NB4 (cell line): ENCODE data around the gene VAV3.
A peak's percentile ranks its signal among the peaks of the same experiment; 100 is the strongest.

Experiments used
- DNase-seq: peaks from one replicate; pipeline ENCODE4 v3.0.0; 2010; ENCODE audit warnings: low read depth
- H3K4me3 ChIP-seq: one replicate; pipeline ENCODE4 v1.5.1; 2011; ENCODE audit warnings: mild to moderate bottlenecking, low read depth, low read length, moderate library complexity
- MYC ChIP-seq: IDR thresholded peaks from 2 replicates; pipeline ENCODE4 v1.6.1; 2011; ENCODE audit warnings: low read depth, low read length
- POLR2A ChIP-seq: IDR thresholded peaks from 2 replicates; pipeline ENCODE4 v1.6.1; 2011; ENCODE audit warnings: mild to moderate bottlenecking; ENCODE audit not compliant: insufficient read length; ENCODE audit errors: extremely low read depth
- TF ChIP-seq, protein P1 (sequence below): IDR thresholded peaks from one replicate; pipeline ENCODE4 v1.5.1; 2012; ENCODE audit warnings: low read depth, low read length
- TF ChIP-seq, protein P2 (sequence below): IDR thresholded peaks from 2 replicates; pipeline ENCODE4 v1.6.1; 2011; ENCODE audit warnings: low read depth, low read length

Gene VAV3

DNA sequence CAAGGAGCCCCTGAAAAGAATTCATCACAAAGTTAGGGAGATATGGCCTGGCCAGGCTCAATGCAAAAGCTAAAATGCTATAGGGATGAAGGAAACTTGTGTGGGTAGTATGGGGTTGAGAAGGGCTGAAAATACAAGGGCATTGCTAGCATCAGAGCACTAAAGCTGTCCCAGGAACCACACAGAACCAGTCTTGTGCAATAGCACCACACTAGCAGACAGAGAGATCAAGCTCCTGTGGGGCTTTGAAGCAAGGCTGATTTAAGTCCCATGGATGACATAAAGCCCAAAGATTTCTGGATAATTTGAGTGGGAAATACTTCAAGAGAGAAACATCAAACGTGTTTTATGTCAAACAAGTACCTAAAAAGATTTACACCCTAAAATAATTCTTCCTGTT lies 97.1 kb downstream of the VAV3 start:
- H3K4me3 ChIP-seq, result no peak overlapping the region
- TF ChIP-seq, protein P1, sequence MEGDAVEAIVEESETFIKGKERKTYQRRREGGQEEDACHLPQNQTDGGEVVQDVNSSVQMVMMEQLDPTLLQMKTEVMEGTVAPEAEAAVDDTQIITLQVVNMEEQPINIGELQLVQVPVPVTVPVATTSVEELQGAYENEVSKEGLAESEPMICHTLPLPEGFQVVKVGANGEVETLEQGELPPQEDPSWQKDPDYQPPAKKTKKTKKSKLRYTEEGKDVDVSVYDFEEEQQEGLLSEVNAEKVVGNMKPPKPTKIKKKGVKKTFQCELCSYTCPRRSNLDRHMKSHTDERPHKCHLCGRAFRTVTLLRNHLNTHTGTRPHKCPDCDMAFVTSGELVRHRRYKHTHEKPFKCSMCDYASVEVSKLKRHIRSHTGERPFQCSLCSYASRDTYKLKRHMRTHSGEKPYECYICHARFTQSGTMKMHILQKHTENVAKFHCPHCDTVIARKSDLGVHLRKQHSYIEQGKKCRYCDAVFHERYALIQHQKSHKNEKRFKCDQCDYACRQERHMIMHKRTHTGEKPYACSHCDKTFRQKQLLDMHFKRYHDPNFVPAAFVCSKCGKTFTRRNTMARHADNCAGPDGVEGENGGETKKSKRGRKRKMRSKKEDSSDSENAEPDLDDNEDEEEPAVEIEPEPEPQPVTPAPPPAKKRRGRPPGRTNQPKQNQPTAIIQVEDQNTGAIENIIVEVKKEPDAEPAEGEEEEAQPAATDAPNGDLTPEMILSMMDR, result no peak
- TF ChIP-seq POLR2A (no peak), MYC (no peak)
- TF ChIP-seq, protein P2, sequence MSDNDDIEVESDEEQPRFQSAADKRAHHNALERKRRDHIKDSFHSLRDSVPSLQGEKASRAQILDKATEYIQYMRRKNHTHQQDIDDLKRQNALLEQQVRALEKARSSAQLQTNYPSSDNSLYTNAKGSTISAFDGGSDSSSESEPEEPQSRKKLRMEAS, result no peak
- no peak for DNase-seq

DNA sequence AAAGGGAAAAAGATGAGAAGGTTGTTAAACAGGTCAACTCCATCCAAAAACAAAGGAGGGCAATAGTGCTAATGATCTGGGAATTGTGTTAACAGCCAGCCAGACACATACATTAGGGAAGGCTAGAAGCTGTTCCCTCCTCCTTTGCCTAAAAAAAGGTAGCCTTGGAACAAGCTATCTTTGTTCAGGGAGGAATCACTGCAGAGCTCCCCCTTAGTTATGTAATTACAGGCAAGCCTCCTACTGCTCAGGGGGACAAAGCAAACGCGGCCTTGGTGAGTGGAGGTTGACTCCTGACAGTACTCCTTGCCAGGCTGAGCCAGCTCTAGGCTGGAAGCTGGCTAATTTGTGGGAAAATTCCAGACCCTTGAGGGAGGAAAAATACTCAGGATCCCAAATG lies 97.6 kb downstream of the VAV3 start:
- no peak overlapping the region for H3K4me3 ChIP-seq
- TF ChIP-seq, protein P2, result no peak
- TF ChIP-seq MYC (no peak), POLR2A (no peak)
- TF ChIP-seq, protein P1, result no peak
- DNase-seq, result no peak

- no peak for DNase-seq
- TF ChIP-seq MYC (no peak), POLR2A (no peak)
- TF ChIP-seq, protein P1, result no peak
- TF ChIP-seq, protein P2, result no peak
- no peak overlapping the region for H3K4me3 ChIP-seq
Observed at GRCh38 chr1:107866870-107867269, 98.1 kb downstream of the VAV3 start.

- H3K4me3 ChIP-seq, result no peak overlapping the region
- DNase-seq, result no peak
- TF ChIP-seq POLR2A, result no peak
- TF ChIP-seq, protein P2, result no peak
- no peak for TF ChIP-seq MYC
- TF ChIP-seq, protein P1, result no peak
Observed at GRCh38 chr1:107865627-107866026, 99.4 kb downstream of the VAV3 start.

GRCh38 chr1:107863342-107863741 lies 101.6 kb downstream of the VAV3 start:
- H3K4me3 ChIP-seq, result no peak overlapping the region
- no peak for DNase-seq
- TF ChIP-seq, protein P1, result no peak
- no peak for TF ChIP-seq MYC
- no peak for TF ChIP-seq POLR2A
- TF ChIP-seq, protein P2, result no peak

DNA sequence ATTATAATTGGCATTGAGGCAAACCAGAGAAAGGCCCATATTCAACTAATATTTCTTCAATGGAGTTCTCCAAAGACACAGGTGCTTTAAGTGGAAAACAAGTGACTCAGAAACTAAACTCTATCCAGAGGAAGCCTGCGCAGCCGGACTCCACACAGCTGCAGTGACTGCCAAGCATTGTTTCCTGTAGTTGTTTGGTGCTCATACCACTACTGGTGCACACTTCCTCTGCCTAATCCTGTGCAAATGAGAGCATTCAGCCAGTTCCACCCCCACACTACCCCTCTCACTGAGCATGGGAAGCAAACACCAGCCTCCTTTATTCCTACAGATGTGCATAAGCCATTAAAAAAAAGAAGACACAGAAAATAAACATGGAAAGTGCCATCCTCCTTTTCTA lies 102.9 kb downstream of the VAV3 start:
- H3K4me3 ChIP-seq, result no peak overlapping the region
- peak; percentile 21 for DNase-seq

More for the DNA sequence above, 102.9 kb downstream of the VAV3 start:
- TF ChIP-seq, protein P2, result no peak
- no peak for TF ChIP-seq MYC
- no peak for TF ChIP-seq POLR2A
- TF ChIP-seq, protein P1, result no peak
